DND-41 (cell line): ENCODE results near the gene RASGRP2.

Experiments
- ATAC-seq: fragments of 200-7000 bp; cut with Tn5 transposase; 3 replicates; pipeline ENCODE4 v1.9.1; 2021; ENCODE audit warnings: low read depth; ENCODE audit not compliant: insufficient read depth
- DNase-seq: peaks from one replicate; pipeline ENCODE4 v3.0.0-alpha.2; 2020
- H2AFZ ChIP-seq: 2 replicates; pipeline ENCODE4 v1.6.0; 2012; ENCODE audit warnings: low read depth, low read length
- H3K27ac ChIP-seq: 2 replicates; pipeline ENCODE4 v1.5.1; 2012; ENCODE audit warnings: low read length, inconsistent platforms
- H3K27me3 ChIP-seq: fragments of 200-600 bp; sonication (generic); 2 replicates; pipeline ENCODE4 v1.6.0; 2012; ENCODE audit warnings: low read length, mild to moderate bottlenecking, inconsistent platforms; ENCODE audit not compliant: insufficient read depth, poor library complexity
- H3K36me3 ChIP-seq: 2 replicates; pipeline ENCODE4 v1.5.1; 2012; ENCODE audit warnings: low read length, inconsistent platforms; ENCODE audit not compliant: insufficient read depth
- H3K4me1 ChIP-seq: 2 replicates; pipeline ENCODE4 v1.5.1; 2012; ENCODE audit warnings: mild to moderate bottlenecking, low read length; ENCODE audit not compliant: insufficient read depth
- H3K4me2 ChIP-seq: 2 replicates; pipeline ENCODE4 v1.6.0; 2012; ENCODE audit warnings: mild to moderate bottlenecking, moderate library complexity, low read length, inconsistent platforms; ENCODE audit not compliant: insufficient read depth
- H3K4me3 ChIP-seq, 2 experiments: fragments of 200-600 bp in 1 of 2; shearing (Covaris generic) in 1 of 2; 2 replicates each; pipeline ENCODE4 v1.5.1; 2012 to 2016; ENCODE audit warnings: inconsistent platforms in 2 of 2, low read length in 2 of 2, mild to moderate bottlenecking in 2 of 2, low read depth in 1 of 2, moderate library complexity in 1 of 2
- H3K79me2 ChIP-seq: 2 replicates; pipeline ENCODE4 v1.6.0; 2012; ENCODE audit warnings: low read length, inconsistent platforms; ENCODE audit not compliant: insufficient read depth
- H3K9ac ChIP-seq: 2 replicates; pipeline ENCODE4 v1.6.0; 2012; ENCODE audit warnings: low read depth, mild to moderate bottlenecking, inconsistent platforms, low read length, moderate library complexity
- H3K9me3 ChIP-seq: 2 replicates; pipeline ENCODE4 v1.5.1; 2012; ENCODE audit warnings: low read length, moderate library complexity, mild to moderate bottlenecking, inconsistent platforms; ENCODE audit not compliant: insufficient read depth, severe bottlenecking
- H4K20me1 ChIP-seq: 2 replicates; pipeline ENCODE4 v1.6.0; 2012; ENCODE audit warnings: low read length; ENCODE audit not compliant: insufficient read depth
- CTCF ChIP-seq: IDR thresholded peaks from 2 replicates; pipeline ENCODE4 v1.5.1; 2012; ENCODE audit warnings: borderline replicate concordance, low read length, moderate library complexity, mild to moderate bottlenecking; ENCODE audit not compliant: poor library complexity, severe bottlenecking; ENCODE audit errors: extremely low read depth
- EZH2 ChIP-seq: IDR thresholded peaks from 3 replicates; pipeline ENCODE4 v1.6.1; 2012; ENCODE audit warnings: borderline replicate concordance, low read depth, mild to moderate bottlenecking, moderate library complexity, low read length, inconsistent platforms; ENCODE audit not compliant: severe bottlenecking

RASGRP2 gene

GRCh38 chr11:64711138-64711955 lies 32.6 kb downstream of the RASGRP2 start:
- Histone ChIP-seq H2AFZ (no peak overlapping the region), H3K27ac (no peak overlapping the region), H4K20me1 (peaks cover 3% of the 10 kb centered on the region; the same call in 1 of the 2 replicates), H3K27me3 (peaks cover 10% of the 10 kb centered on the region), H3K4me3 (no peak overlapping the region), H3K9me3 (no peaks in the 10 kb centered on the region), H3K4me1 (no peaks in the 10 kb centered on the region), H3K9ac (no peak overlapping the region), H3K79me2 (no peaks in the 10 kb centered on the region), H3K4me2 (no peak overlapping the region), H3K36me3 (no peaks in the 10 kb centered on the region)
- no peak for TF ChIP-seq CTCF
- no peak for TF ChIP-seq EZH2
- ATAC-seq, result no peak
- DNase-seq, result no peak

GRCh38 chr11:64710418-64711137 lies 33.4 kb downstream of the RASGRP2 start:
- H3K4me3 ChIP-seq, result no peak overlapping the region
- H3K36me3 ChIP-seq, result no peaks in the 10 kb centered on the region
- TF ChIP-seq EZH2 (no peak), CTCF (no peak)
- H3K4me2 ChIP-seq, result no peak overlapping the region
- H3K9ac ChIP-seq, result no peak overlapping the region
- H3K9me3 ChIP-seq, result no peaks in the 10 kb centered on the region
- no peak for ATAC-seq
- H4K20me1 ChIP-seq, result peaks cover 3% of the 10 kb centered on the region; the same call in 1 of the 2 replicates
- no peak for DNase-seq
- H3K4me1 ChIP-seq, result no peaks in the 10 kb centered on the region
- H2AFZ ChIP-seq, result no peak overlapping the region
- H3K27ac ChIP-seq, result no peak overlapping the region
- no peaks in the 10 kb centered on the region for H3K79me2 ChIP-seq
- H3K27me3 ChIP-seq, result peaks cover 8% of the 10 kb centered on the region

GRCh38 chr11:64705501-64705900 lies 38.4 kb downstream of the RASGRP2 start:
- DNase-seq (no peak), ATAC-seq (no peak)
- H3K36me3 ChIP-seq, result no peaks in the 10 kb centered on the region
- no peak overlapping the region for H3K4me3 ChIP-seq
- H2AFZ ChIP-seq, result no peak overlapping the region
- no peaks in the 10 kb centered on the region for H4K20me1 ChIP-seq
- H3K27ac ChIP-seq, result no peak overlapping the region
- no peak overlapping the region for H3K4me2 ChIP-seq
- no peak overlapping the region for H3K9ac ChIP-seq
- no peaks in the 10 kb centered on the region for H3K4me1 ChIP-seq
- no peaks in the 10 kb centered on the region for H3K79me2 ChIP-seq
- no peaks in the 10 kb centered on the region for H3K9me3 ChIP-seq
- no peak for TF ChIP-seq CTCF
- no peak for TF ChIP-seq EZH2
- peaks cover 12% of the 10 kb centered on the region for H3K27me3 ChIP-seq
